ENCODE measurements around the gene ST8SIA2. TPM values are rescaled to one million over a fixed set of nuclear protein-coding genes. Genes with fewer than 3 reads are reported as not detected.

Gene ST8SIA2
- total RNA-seq, 1 donor from 2014 or later: 4.1 TPM

GRCh38 chr15:92415639-92416297 lies 22.1 kb downstream of the ST8SIA2 start:
- Mint-ChIP-seq H3K4me1 (ENCODE audit: unreplicated experiment) (peaks cover 5% of the 10 kb centered on the region), H3K4me3 (ENCODE audit: unreplicated experiment) (no peak overlapping the region), H3K27me3 (ENCODE audit: unreplicated experiment) (peaks cover 3% of the 10 kb centered on the region), H3K9me3 (ENCODE audit: unreplicated experiment) (no peaks in the 10 kb centered on the region), H3K27ac (ENCODE audit: unreplicated experiment) (no peak overlapping the region), H3K36me3 (ENCODE audit: low read depth, unreplicated experiment) (no peaks in the 10 kb centered on the region)
- no peak for DNase-seq (ENCODE audit: low spot score)
- TF ChIP-seq CTCF (IDR thresholded peaks at IDR 0.05; ENCODE audit: unreplicated experiment): no peak

- peak overlapping the region; percentile 49 for H3K4me3 Mint-ChIP-seq (ENCODE audit: unreplicated experiment)
- H3K27me3 Mint-ChIP-seq (ENCODE audit: unreplicated experiment): peaks cover 3% of the 10 kb centered on the region
- H3K36me3 Mint-ChIP-seq (ENCODE audit: low read depth, unreplicated experiment): no peaks in the 10 kb centered on the region
- H3K9me3 Mint-ChIP-seq (ENCODE audit: unreplicated experiment): no peaks in the 10 kb centered on the region
- H3K4me1 Mint-ChIP-seq (ENCODE audit: unreplicated experiment): peaks cover 5% of the 10 kb centered on the region
- no peak for TF ChIP-seq CTCF (IDR thresholded peaks at IDR 0.05; ENCODE audit: unreplicated experiment)
- no peak overlapping the region for H3K27ac Mint-ChIP-seq (ENCODE audit: unreplicated experiment)
- no peak for DNase-seq (ENCODE audit: low spot score)
Measured at GRCh38 chr15:92416557-92416956, 22.9 kb downstream of the ST8SIA2 start.

GRCh38 chr15:92417716-92418115 lies 24.0 kb downstream of the ST8SIA2 start:
- peaks cover 5% of the 10 kb centered on the region for H3K4me1 Mint-ChIP-seq (ENCODE audit: unreplicated experiment)
- no peak for DNase-seq (ENCODE audit: low spot score)
- no peak for TF ChIP-seq CTCF (IDR thresholded peaks at IDR 0.05; ENCODE audit: unreplicated experiment)
- H3K4me3 Mint-ChIP-seq (ENCODE audit: unreplicated experiment): no peak overlapping the region
- peaks cover 3% of the 10 kb centered on the region for H3K27me3 Mint-ChIP-seq (ENCODE audit: unreplicated experiment)
- H3K9me3 Mint-ChIP-seq (ENCODE audit: unreplicated experiment): no peaks in the 10 kb centered on the region
- no peaks in the 10 kb centered on the region for H3K36me3 Mint-ChIP-seq (ENCODE audit: low read depth, unreplicated experiment)
- H3K27ac Mint-ChIP-seq (ENCODE audit: unreplicated experiment): no peak overlapping the region

GRCh38 chr15:92418864-92419263 lies 25.2 kb downstream of the ST8SIA2 start:
- no peak for TF ChIP-seq CTCF (IDR thresholded peaks at IDR 0.05; ENCODE audit: unreplicated experiment)
- no peaks in the 10 kb centered on the region for H3K9me3 Mint-ChIP-seq (ENCODE audit: unreplicated experiment)
- no peak for DNase-seq (ENCODE audit: low spot score)
- no peaks in the 10 kb centered on the region for H3K36me3 Mint-ChIP-seq (ENCODE audit: low read depth, unreplicated experiment)
- H3K4me1 Mint-ChIP-seq (ENCODE audit: unreplicated experiment): peaks cover 5% of the 10 kb centered on the region
- H3K27me3 Mint-ChIP-seq (ENCODE audit: unreplicated experiment): peaks cover 3% of the 10 kb centered on the region
- H3K27ac Mint-ChIP-seq (ENCODE audit: unreplicated experiment): no peak overlapping the region
- no peak overlapping the region for H3K4me3 Mint-ChIP-seq (ENCODE audit: unreplicated experiment)

- DNase-seq (ENCODE audit: low spot score): no peak
- Mint-ChIP-seq H3K36me3 (ENCODE audit: low read depth, unreplicated experiment) (no peaks in the 10 kb centered on the region), H3K4me3 (ENCODE audit: unreplicated experiment) (no peak overlapping the region), H3K4me1 (ENCODE audit: unreplicated experiment) (no peaks in the 10 kb centered on the region), H3K27me3 (ENCODE audit: unreplicated experiment) (no peaks in the 10 kb centered on the region), H3K9me3 (ENCODE audit: unreplicated experiment) (no peaks in the 10 kb centered on the region), H3K27ac (ENCODE audit: unreplicated experiment) (no peak overlapping the region)
- no peak for TF ChIP-seq CTCF (IDR thresholded peaks at IDR 0.05; ENCODE audit: unreplicated experiment)
Measured at GRCh38 chr15:92421976-92422375, 28.3 kb downstream of the ST8SIA2 start.

All from endothelial cell (in vitro differentiated cells).